IMR-90 (cell line): ENCODE data around the gene TBX10. TPM values are rescaled to one million over a fixed set of nuclear protein-coding genes. Genes with fewer than 3 reads are reported as not detected.

Experiments
- ATAC-seq: fragments of 200-7000 bp; cut with Tn5 transposase; 2 replicates; pipeline ENCODE4 v1.9.1; 2020; ENCODE audit warnings: low read depth, mild to moderate bottlenecking, moderate library complexity
- BruUV-seq: library from RNA; stranded (reverse); fragments of 400-500 nt; replicated peaks from 2 replicates; lab custom pipeline; 2021; lab: Mats Ljungman, UMichigan
- CTCF ChIA-PET: fragments of 300-600 bp; formaldehyde crosslinking; extraction: SDS; loops from one replicate; lab custom pipeline; 2021; ENCODE audit warnings: antibody characterized with exemption; lab: Yijun Ruan, JAX
- POLR2A ChIA-PET: fragments of 300-600 bp; sonication (Branson Sonifier 250); formaldehyde crosslinking; loops from one replicate; lab custom pipeline; 2022; ENCODE audit warnings: antibody characterized with exemption; ENCODE audit not compliant: unreplicated experiment; lab: Charles Lee
- DNase-seq: peaks from one replicate; pipeline ENCODE4 v3.0.0; 2013
- H2AFZ ChIP-seq: replicated peaks from 2 replicates; pipeline ENCODE3; 2013; ENCODE audit warnings: low read length, mild to moderate bottlenecking; ENCODE audit not compliant: poor library complexity
- H2AK5ac ChIP-seq: 2 replicates; pipeline ENCODE4 v1.6.1; 2013; ENCODE audit warnings: low read depth, low read length, inconsistent platforms
- H2AK9ac ChIP-seq: replicated peaks from 2 replicates; pipeline ENCODE3; 2013; ENCODE audit warnings: mild to moderate bottlenecking, low read depth, low read length, moderate library complexity; ENCODE audit not compliant: poor library complexity
- H2BK120ac ChIP-seq: 2 replicates; pipeline ENCODE4 v1.6.1; 2013; ENCODE audit warnings: low read depth, low read length, inconsistent platforms
- H2BK15ac ChIP-seq: 3 replicates; pipeline ENCODE4 v1.6.1; 2013; ENCODE audit warnings: low read depth, low read length, inconsistent platforms
- H2BK20ac ChIP-seq: 2 replicates; pipeline ENCODE4 v1.6.1; 2013; ENCODE audit warnings: low read depth, mild to moderate bottlenecking, inconsistent platforms, low read length, moderate library complexity
- H2BK5ac ChIP-seq: 2 replicates; pipeline ENCODE4 v1.6.1; 2013; ENCODE audit warnings: mild to moderate bottlenecking, low read depth, low read length, inconsistent platforms; ENCODE audit not compliant: poor library complexity, severe bottlenecking
- H3K14ac ChIP-seq: replicated peaks from 2 replicates; pipeline ENCODE4 v1.6.1; 2013; ENCODE audit warnings: low read depth, low read length, inconsistent platforms
- H3K18ac ChIP-seq: 2 replicates; pipeline ENCODE4 v1.6.1; 2013; ENCODE audit warnings: low read depth, low read length, control low read depth
- H3K23ac ChIP-seq: 2 replicates; pipeline ENCODE4 v1.6.1; 2013; ENCODE audit warnings: low read depth, low read length, inconsistent platforms
- H3K27ac ChIP-seq: 2 replicates; pipeline ENCODE4 v1.5.1; 2013; ENCODE audit warnings: mild to moderate bottlenecking, control low read depth, low read length; ENCODE audit not compliant: insufficient read depth
- H3K27me3 ChIP-seq: 2 replicates; pipeline ENCODE4 v1.6.1; 2013; ENCODE audit warnings: low read length; ENCODE audit not compliant: control insufficient read depth, insufficient read depth
- H3K36me3 ChIP-seq: 2 replicates; pipeline ENCODE4 v1.6.1; 2013; ENCODE audit warnings: low read length, mixed read lengths; ENCODE audit not compliant: control insufficient read depth, insufficient read depth
- H3K4ac ChIP-seq: 2 replicates; pipeline ENCODE4 v1.6.1; 2013; ENCODE audit warnings: low read depth, low read length, inconsistent platforms
- H3K4me1 ChIP-seq: 2 replicates; pipeline ENCODE4 v1.6.1; 2013; ENCODE audit warnings: low read length, mixed read lengths; ENCODE audit not compliant: control insufficient read depth, insufficient read depth
- H3K4me2 ChIP-seq: 2 replicates; pipeline ENCODE4 v1.6.1; 2013; ENCODE audit warnings: low read depth, mild to moderate bottlenecking, control low read depth, low read length, moderate library complexity
- H3K4me3 ChIP-seq: 2 replicates; pipeline ENCODE4 v1.5.1; 2013; ENCODE audit warnings: low read depth, mild to moderate bottlenecking, control low read depth, low read length, moderate library complexity; ENCODE audit not compliant: insufficient read depth
- H3K56ac ChIP-seq: 2 replicates; pipeline ENCODE4 v1.6.1; 2013; ENCODE audit warnings: low read length, inconsistent platforms; ENCODE audit not compliant: insufficient read depth; ENCODE audit errors: extremely low read depth
- H3K79me1 ChIP-seq, 2 experiments: 2 replicates each; pipeline ENCODE4 v1.6.1; 2013; ENCODE audit warnings: low read length in 2 of 2, inconsistent platforms in 1 of 2, low read depth in 1 of 2
- H3K9ac ChIP-seq: 2 replicates; pipeline ENCODE4 v1.6.1; 2013; ENCODE audit warnings: low read depth, low read length, control low read depth
- H3K9me1 ChIP-seq: 2 replicates; pipeline ENCODE4 v1.6.1; 2013; ENCODE audit warnings: low read length, inconsistent platforms; ENCODE audit not compliant: insufficient read depth
- H3K9me3 ChIP-seq: 2 replicates; pipeline ENCODE4 v1.6.1; 2013; ENCODE audit warnings: low read length; ENCODE audit not compliant: control insufficient read depth, insufficient read depth
- H4K20me1 ChIP-seq: 2 replicates; pipeline ENCODE4 v1.6.1; 2013; ENCODE audit warnings: low read length, inconsistent platforms; ENCODE audit not compliant: insufficient read depth
- H4K5ac ChIP-seq: 2 replicates; pipeline ENCODE4 v1.6.1; 2013; ENCODE audit warnings: mild to moderate bottlenecking, low read depth, low read length, control low read depth
- H4K8ac ChIP-seq, 2 experiments: 2 replicates each; pipeline ENCODE4 v1.6.1; 2013; ENCODE audit warnings: low read depth in 2 of 2, low read length in 2 of 2, control low read depth in 1 of 2, inconsistent platforms in 1 of 2
- H4K91ac ChIP-seq: 2 replicates; pipeline ENCODE4 v1.6.1; 2013; ENCODE audit warnings: low read depth, low read length, inconsistent platforms; ENCODE audit not compliant: insufficient read depth
- BHLHE40 ChIP-seq: fragments of 150-350 bp; IDR thresholded peaks from 2 replicates; pipeline ENCODE4 v1.6.1; 2016; ENCODE audit warnings: mild to moderate bottlenecking, low read depth, low read length
- CEBPB ChIP-seq: IDR thresholded peaks from 2 replicates; pipeline ENCODE4 v1.6.1; 2012; ENCODE audit warnings: low read depth, low read length, improper control_type of control experiment
- FOS ChIP-seq: fragments of 150-350 bp; IDR thresholded peaks from 2 replicates; pipeline ENCODE4 v1.6.1; 2016; ENCODE audit warnings: low read depth, low read length
- MAFK ChIP-seq: IDR thresholded peaks from 2 replicates; pipeline ENCODE4 v1.6.1; 2012; ENCODE audit warnings: low read depth, low read length, improper control_type of control experiment
- POLR2A ChIP-seq: IDR thresholded peaks from 2 replicates; pipeline ENCODE4 v1.6.1; 2012; ENCODE audit warnings: mild to moderate bottlenecking, low read depth, low read length
- RAD21 ChIP-seq: IDR thresholded peaks from 2 replicates; pipeline ENCODE4 v1.6.1; 2012; ENCODE audit warnings: low read length, improper control_type of control experiment
- RCOR1 ChIP-seq: IDR thresholded peaks from 2 replicates; pipeline ENCODE4 v1.6.1; 2012; ENCODE audit warnings: mild to moderate bottlenecking, low read length, improper control_type of control experiment; ENCODE audit not compliant: insufficient replicate concordance
- SMC3 ChIP-seq: fragments of 150-350 bp; IDR thresholded peaks from 2 replicates; pipeline ENCODE4 v1.6.1; 2016; ENCODE audit warnings: low read depth, mild to moderate bottlenecking, antibody characterized with exemption, low read length, moderate library complexity
- whole genome bisulfite sequencing, 2 experiments: methylation state at CpG; one replicate each; pipeline versions ENCODE4 v1.1.5 to v1.1.7; 2013; ENCODE audit warnings: missing lambda C conversion rate in 2 of 2; ENCODE audit not compliant: insufficient read length in 1 of 2; ENCODE audit errors: extremely low coverage in 2 of 2; 5-methylcytosine and 5-hydroxymethylcytosine counted together
- dilution Hi-C: fragments of 300-500 bp; cut with HindIII; formaldehyde crosslinking; loops from one replicate; pipeline ENCODE4 v1.14.3; 2018; ENCODE audit warnings: low sequenced_read_pairs; ENCODE audit not compliant: unreplicated experiment
- in situ Hi-C: fragments of 300-500 bp; cut with MboI; formaldehyde crosslinking; loops from 3 replicates; pipeline ENCODE4 v1.14.3; 2019; ENCODE audit warnings: low sequenced_read_pairs, inconsistent platforms, mixed read lengths
- intact Hi-C: fragments of 100-400 bp; cut with micrococcal nuclease; formaldehyde crosslinking; loops from 2 replicates; pipeline ENCODE4 v1.10.0; 2022
- polyA plus RNA-seq, 3 experiments: library from polyadenylated mRNA; depleted of rRNA; stranded (reverse); fragments of >200 nt; gene quantifications; 2 replicates each; pipeline ENCODE4 v1.2.3, GENCODE V29; 2012; ENCODE audit warnings: low replicate concordance in 1 of 3
- total RNA-seq: library from RNA; depleted of rRNA; stranded (reverse); fragments of >200 nt; gene quantifications from 2 replicates; pipeline ENCODE4 v1.2.3, GENCODE V29; 2012
- TF ChIP-seq, protein P1 (sequence below): fragments of 150-350 bp; IDR thresholded peaks from 2 replicates; pipeline ENCODE4 v1.6.1; 2016; ENCODE audit warnings: low read depth, mild to moderate bottlenecking, low read length, moderate library complexity, borderline replicate concordance

Gene TBX10
- total and polyA plus RNA-seq, 2 of the 4 experiments (the other 2 are of a cell fraction), result not detected

DNA sequence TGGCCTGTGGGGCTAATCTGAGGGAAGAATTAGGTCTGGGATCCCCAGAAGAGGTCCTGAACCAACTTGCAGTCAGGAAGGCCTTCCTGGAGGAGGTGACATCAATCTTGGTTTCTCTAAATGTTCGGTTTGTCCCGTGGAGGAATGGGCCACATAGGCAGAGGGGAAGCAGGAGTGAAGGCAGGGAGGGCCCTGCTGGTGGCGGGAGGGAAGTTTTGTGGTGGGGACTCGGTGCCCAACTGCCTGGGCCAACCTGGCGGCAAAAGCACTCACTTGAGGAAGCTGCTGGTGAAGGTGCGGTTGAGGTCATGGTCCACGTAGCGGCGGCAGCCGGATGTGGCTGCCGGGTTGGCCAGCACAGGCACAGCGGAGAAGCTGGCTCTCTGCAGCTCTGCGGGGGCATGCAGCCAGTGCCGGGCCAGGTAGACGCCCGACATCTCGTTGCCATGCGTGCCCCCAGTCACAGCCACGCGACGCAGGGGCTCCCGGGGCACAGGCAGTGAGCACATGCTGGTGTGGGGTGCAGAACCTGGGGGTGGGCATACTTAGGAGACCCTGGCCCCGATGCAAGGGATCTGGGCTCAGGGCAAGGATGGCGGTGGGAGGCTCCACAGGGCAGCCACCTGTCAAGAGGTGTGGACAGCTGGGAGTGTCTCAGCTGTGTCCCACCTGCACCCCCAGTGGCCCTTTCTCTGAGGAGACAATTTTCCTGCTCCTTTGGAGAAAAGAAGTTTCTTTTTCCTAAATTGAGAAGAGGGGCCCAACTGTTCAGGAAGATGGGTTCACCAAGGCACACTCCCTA, 7.2 kb upstream of the TBX10 start (continued):
- no peak for TF ChIP-seq RAD21

DNA sequence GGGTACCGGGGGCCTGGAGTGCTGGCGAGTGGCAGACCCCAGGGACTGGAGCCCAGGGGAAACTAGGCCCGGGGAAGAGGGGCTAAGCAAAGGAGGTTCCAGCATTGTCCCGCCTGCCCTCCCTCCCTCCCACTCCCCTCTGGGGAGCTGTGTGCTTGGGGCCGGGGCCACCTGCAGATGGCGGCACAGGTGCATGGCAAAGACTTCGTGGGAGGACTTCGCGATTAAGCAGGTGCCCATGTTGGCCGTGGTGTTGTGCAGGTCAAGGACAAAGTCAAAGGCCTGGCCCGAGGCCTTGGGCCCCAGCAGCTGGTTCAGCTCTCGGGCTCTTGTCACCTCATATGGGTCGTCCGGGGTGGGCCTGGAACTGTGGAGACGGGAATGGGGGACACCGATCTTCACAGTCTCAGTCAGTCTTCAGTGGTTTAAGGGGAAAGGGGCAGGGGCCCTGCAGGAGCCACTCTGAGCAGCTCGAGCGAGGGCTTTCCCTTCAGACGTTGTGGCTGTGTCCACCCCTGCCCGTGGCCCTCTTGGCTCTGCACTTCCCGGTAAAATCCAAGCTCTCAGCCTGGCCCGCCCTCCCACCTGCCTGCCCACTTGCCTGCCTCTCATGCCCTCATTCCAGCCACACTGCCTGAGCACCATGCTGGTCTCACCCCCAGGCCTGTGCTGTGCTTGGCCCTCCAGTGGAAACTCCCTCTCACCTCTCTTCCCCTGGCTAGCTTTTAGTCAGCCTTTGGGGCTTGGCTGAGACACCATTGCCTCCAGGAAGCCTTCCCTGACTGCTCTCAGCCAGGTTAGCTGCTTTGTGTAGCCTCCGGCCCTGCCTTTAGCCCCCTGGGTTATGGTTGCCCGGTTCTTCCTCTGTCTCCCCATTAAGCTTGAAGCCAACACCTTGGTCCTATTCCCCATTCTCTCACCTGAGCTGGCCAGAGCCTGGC, 6.2 kb upstream of the TBX10 start:
- Histone ChIP-seq H3K23ac (no peak overlapping the region), H4K8ac (no peak overlapping the region), H3K4ac (no peak overlapping the region), H2BK120ac (no peak overlapping the region), H3K36me3 (no peaks in the 10 kb centered on the region), H3K18ac (no peak overlapping the region), H2AK5ac (no peak overlapping the region), H2BK15ac (no peak overlapping the region), H3K79me1 (no peaks in the 10 kb centered on the region), H3K9me1 (peaks cover 7% of the 10 kb centered on the region; the same call in 1 of the 2 replicates), H4K20me1 (0 out of 2 replicates have a peak, but pooled peaks cover 4% of the 10 kb centered on the region), H3K9me3 (no peaks in the 10 kb centered on the region; the same call in 1 of the 2 replicates), H2BK5ac (no peak overlapping the region), H3K9ac (no peak overlapping the region), H3K14ac (no peak overlapping the region), H3K56ac (no peak overlapping the region), H4K91ac (no peak overlapping the region), H2AFZ (no peak overlapping the region), H3K4me2 (no peak overlapping the region), H2AK9ac (no peak overlapping the region), H4K5ac (no peak overlapping the region), H3K27ac (no peak overlapping the region), H3K27me3 (peaks cover 12% of the 10 kb centered on the region; the same call in 1 of the 2 replicates), H3K4me3 (no peak overlapping the region), H2BK20ac (no peak overlapping the region), H3K4me1 (no peaks in the 10 kb centered on the region)
- no TSS peak for BruUV-seq
- dilution Hi-C loops (no loop called here), in situ Hi-C loops (no loop called here), intact Hi-C loops (loop anchor here (10.0 kb wide), 1 partner anchor 149 kb away; no protein-coding TSS in a partner anchor)
- TF ChIP-seq SMC3 (no peak), POLR2A (no peak), BHLHE40 (no peak), MAFK (no peak), RCOR1 (no peak), FOS (no peak), CEBPB (no peak)
- TF ChIP-seq, protein P1, sequence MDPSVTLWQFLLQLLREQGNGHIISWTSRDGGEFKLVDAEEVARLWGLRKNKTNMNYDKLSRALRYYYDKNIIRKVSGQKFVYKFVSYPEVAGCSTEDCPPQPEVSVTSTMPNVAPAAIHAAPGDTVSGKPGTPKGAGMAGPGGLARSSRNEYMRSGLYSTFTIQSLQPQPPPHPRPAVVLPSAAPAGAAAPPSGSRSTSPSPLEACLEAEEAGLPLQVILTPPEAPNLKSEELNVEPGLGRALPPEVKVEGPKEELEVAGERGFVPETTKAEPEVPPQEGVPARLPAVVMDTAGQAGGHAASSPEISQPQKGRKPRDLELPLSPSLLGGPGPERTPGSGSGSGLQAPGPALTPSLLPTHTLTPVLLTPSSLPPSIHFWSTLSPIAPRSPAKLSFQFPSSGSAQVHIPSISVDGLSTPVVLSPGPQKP, result no peak
- DNase-seq, result no peak
- 63% methylated on average over 4 of the region's 24 CpGs; no CpG with 5 or more reads in 1 of the 2 experiments for WGBS, 2 experiments
- ChIA-PET POLR2A (no interaction called here), CTCF (no interaction called here)
- ATAC-seq, result no peak
